Measurements from ENCODE around the gene TRIM54. TPM values are rescaled to one million over a fixed set of nuclear protein-coding genes. Genes with fewer than 3 reads are reported as not detected.

The TRIM54 gene
- polyA plus RNA-seq, 1 donor = 0.60 TPM

- 86% methylated on average over 1 of the region's 19 CpGs for WGBS (ENCODE audit: insufficient coverage, low lambda C conversion rate)
- no peaks in the 10 kb centered on the region for H3K4me1 ChIP-seq (ENCODE audit: control insufficient read depth, insufficient read depth, low read length)
- H3K9me3 ChIP-seq (ENCODE audit: control insufficient read depth, low read depth, low read length) = no peaks in the 10 kb centered on the region
- DNase-seq = peak in 1 of 2 donors; percentile 19
- no peak overlapping the region for H3K27ac ChIP-seq (ENCODE audit: low read length)
- H3K4me3 ChIP-seq (ENCODE audit: low read length) = no peak overlapping the region
- peaks cover 57% of the 10 kb centered on the region for H3K36me3 ChIP-seq (ENCODE audit: control insufficient read depth, insufficient read depth, low read length)
- H3K27me3 ChIP-seq (ENCODE audit: control insufficient read depth, insufficient read depth, low read length) = peaks cover 3% of the 10 kb centered on the region
These were observed 38.7 kb upstream of the TRIM54 start for GRCh38 chr2:27243391-27244130.

- Histone ChIP-seq H3K9me3 (ENCODE audit: control insufficient read depth, low read depth, low read length) (no peaks in the 10 kb centered on the region), H3K27ac (ENCODE audit: low read length) (no peak overlapping the region), H3K36me3 (ENCODE audit: control insufficient read depth, insufficient read depth, low read length) (peaks cover 43% of the 10 kb centered on the region), H3K4me3 (ENCODE audit: low read length) (no peak overlapping the region), H3K27me3 (ENCODE audit: control insufficient read depth, insufficient read depth, low read length) (peaks cover 15% of the 10 kb centered on the region), H3K4me1 (ENCODE audit: control insufficient read depth, insufficient read depth, low read length) (peaks cover 4% of the 10 kb centered on the region)
- no peak for DNase-seq
- WGBS (ENCODE audit: insufficient coverage, low lambda C conversion rate) = 84% methylated on average over 4 of the region's 10 CpGs
These were observed 37.1 kb upstream of the TRIM54 start for GRCh38 chr2:27245116-27245515.

GRCh38 chr2:27245626-27246025 is 36.6 kb upstream of the TRIM54 start:
- Histone ChIP-seq H3K27ac (ENCODE audit: low read length) (no peak overlapping the region), H3K36me3 (ENCODE audit: control insufficient read depth, insufficient read depth, low read length) (peaks cover 38% of the 10 kb centered on the region), H3K4me1 (ENCODE audit: control insufficient read depth, insufficient read depth, low read length) (peaks cover 9% of the 10 kb centered on the region), H3K4me3 (ENCODE audit: low read length) (no peak overlapping the region), H3K9me3 (ENCODE audit: control insufficient read depth, low read depth, low read length) (no peaks in the 10 kb centered on the region), H3K27me3 (ENCODE audit: control insufficient read depth, insufficient read depth, low read length) (peaks cover 20% of the 10 kb centered on the region)
- DNase-seq = no peak
- 95% methylated on average over 3 of the region's 4 CpGs for WGBS (ENCODE audit: insufficient coverage, low lambda C conversion rate)

- Histone ChIP-seq H3K4me1 (ENCODE audit: control insufficient read depth, insufficient read depth, low read length) (peaks cover 9% of the 10 kb centered on the region), H3K36me3 (ENCODE audit: control insufficient read depth, insufficient read depth, low read length) (peaks cover 15% of the 10 kb centered on the region), H3K9me3 (ENCODE audit: control insufficient read depth, low read depth, low read length) (no peaks in the 10 kb centered on the region), H3K27ac (ENCODE audit: low read length) (no peak overlapping the region), H3K4me3 (ENCODE audit: low read length) (no peak overlapping the region), H3K27me3 (ENCODE audit: control insufficient read depth, insufficient read depth, low read length) (peaks cover 32% of the 10 kb centered on the region)
- DNase-seq = no peak
- WGBS (ENCODE audit: insufficient coverage, low lambda C conversion rate) = no CpG with 5 or more reads among the region's 4 CpGs
These were observed 34.3 kb upstream of the TRIM54 start for GRCh38 chr2:27247893-27248292.

- peaks cover 1% of the 10 kb centered on the region for H3K36me3 ChIP-seq (ENCODE audit: control insufficient read depth, insufficient read depth, low read length)
- peaks cover 37% of the 10 kb centered on the region for H3K27me3 ChIP-seq (ENCODE audit: control insufficient read depth, insufficient read depth, low read length)
- H3K4me3 ChIP-seq (ENCODE audit: low read length) = no peak overlapping the region
- WGBS (ENCODE audit: insufficient coverage, low lambda C conversion rate) = no CpG with 5 or more reads among the region's 12 CpGs
- H3K4me1 ChIP-seq (ENCODE audit: control insufficient read depth, insufficient read depth, low read length) = peaks cover 9% of the 10 kb centered on the region
- no peaks in the 10 kb centered on the region for H3K9me3 ChIP-seq (ENCODE audit: control insufficient read depth, low read depth, low read length)
- DNase-seq = no peak
- no peak overlapping the region for H3K27ac ChIP-seq (ENCODE audit: low read length)
These were observed 32.9 kb upstream of the TRIM54 start for GRCh38 chr2:27249159-27249890.

GRCh38 chr2:27249891-27250651 is 32.2 kb upstream of the TRIM54 start:
- no peak overlapping the region for H3K27ac ChIP-seq (ENCODE audit: low read length)
- peak; percentile 26 to 27 for DNase-seq
- H3K27me3 ChIP-seq (ENCODE audit: control insufficient read depth, insufficient read depth, low read length) = peaks cover 45% of the 10 kb centered on the region
- no peak overlapping the region for H3K4me3 ChIP-seq (ENCODE audit: low read length)
- WGBS (ENCODE audit: insufficient coverage, low lambda C conversion rate) = no CpG with 5 or more reads among the region's 22 CpGs
- H3K36me3 ChIP-seq (ENCODE audit: control insufficient read depth, insufficient read depth, low read length) = no peaks in the 10 kb centered on the region
- H3K9me3 ChIP-seq (ENCODE audit: control insufficient read depth, low read depth, low read length) = no peaks in the 10 kb centered on the region
- peaks cover 9% of the 10 kb centered on the region for H3K4me1 ChIP-seq (ENCODE audit: control insufficient read depth, insufficient read depth, low read length)

- H3K27me3 ChIP-seq (ENCODE audit: control insufficient read depth, insufficient read depth, low read length) = peaks cover 48% of the 10 kb centered on the region
- WGBS (ENCODE audit: insufficient coverage, low lambda C conversion rate) = no CpG with 5 or more reads among the region's 13 CpGs
These were observed 31.4 kb upstream of the TRIM54 start for GRCh38 chr2:27250652-27251379.

GRCh38 chr2:27251766-27252165 is 30.5 kb upstream of the TRIM54 start:
- no peak for DNase-seq
- Histone ChIP-seq H3K27ac (ENCODE audit: low read length) (no peak overlapping the region), H3K4me3 (ENCODE audit: low read length) (no peak overlapping the region), H3K4me1 (ENCODE audit: control insufficient read depth, insufficient read depth, low read length) (peaks cover 9% of the 10 kb centered on the region), H3K27me3 (ENCODE audit: control insufficient read depth, insufficient read depth, low read length) (peaks cover 57% of the 10 kb centered on the region), H3K9me3 (ENCODE audit: control insufficient read depth, low read depth, low read length) (no peaks in the 10 kb centered on the region), H3K36me3 (ENCODE audit: control insufficient read depth, insufficient read depth, low read length) (no peaks in the 10 kb centered on the region)
- no CpG with 5 or more reads among the region's 13 CpGs for WGBS (ENCODE audit: insufficient coverage, low lambda C conversion rate)

More at GRCh38 chr2:27250652-27251379, 31.4 kb upstream of the TRIM54 start:
- H3K4me1 ChIP-seq (ENCODE audit: control insufficient read depth, insufficient read depth, low read length) = peaks cover 9% of the 10 kb centered on the region
- no peak overlapping the region for H3K27ac ChIP-seq (ENCODE audit: low read length)
- H3K4me3 ChIP-seq (ENCODE audit: low read length) = no peak overlapping the region
- DNase-seq = no peak
- H3K36me3 ChIP-seq (ENCODE audit: control insufficient read depth, insufficient read depth, low read length) = no peaks in the 10 kb centered on the region
- H3K9me3 ChIP-seq (ENCODE audit: control insufficient read depth, low read depth, low read length) = no peaks in the 10 kb centered on the region

GRCh38 chr2:27255187-27255586 is 27.0 kb upstream of the TRIM54 start:
- H3K36me3 ChIP-seq (ENCODE audit: control insufficient read depth, insufficient read depth, low read length) = no peaks in the 10 kb centered on the region
- peaks cover 69% of the 10 kb centered on the region for H3K27me3 ChIP-seq (ENCODE audit: control insufficient read depth, insufficient read depth, low read length)
- no peak for DNase-seq
- H3K9me3 ChIP-seq (ENCODE audit: control insufficient read depth, low read depth, low read length) = no peaks in the 10 kb centered on the region
- no peak overlapping the region for H3K4me3 ChIP-seq (ENCODE audit: low read length)
- H3K4me1 ChIP-seq (ENCODE audit: control insufficient read depth, insufficient read depth, low read length) = peaks cover 5% of the 10 kb centered on the region
- H3K27ac ChIP-seq (ENCODE audit: low read length) = no peak overlapping the region
- 33% methylated on average over 1 of the region's 13 CpGs for WGBS (ENCODE audit: insufficient coverage, low lambda C conversion rate)

GRCh38 chr2:27255660-27256059 is 26.6 kb upstream of the TRIM54 start:
- WGBS (ENCODE audit: insufficient coverage, low lambda C conversion rate) = no CpG with 5 or more reads among the region's 1 CpG
- Histone ChIP-seq H3K4me3 (ENCODE audit: low read length) (no peak overlapping the region), H3K27me3 (ENCODE audit: control insufficient read depth, insufficient read depth, low read length) (peaks cover 69% of the 10 kb centered on the region), H3K27ac (ENCODE audit: low read length) (no peak overlapping the region), H3K4me1 (ENCODE audit: control insufficient read depth, insufficient read depth, low read length) (no peaks in the 10 kb centered on the region), H3K9me3 (ENCODE audit: control insufficient read depth, low read depth, low read length) (no peaks in the 10 kb centered on the region), H3K36me3 (ENCODE audit: control insufficient read depth, insufficient read depth, low read length) (no peaks in the 10 kb centered on the region)
- no peak for DNase-seq
